HCT116 (cell line): ENCODE measurements around the gene KCNK5.

ENCODE experiments used
- ELF1 ChIP-seq: IDR thresholded peaks from 2 replicates; pipeline ENCODE4 v1.6.1; 2012; ENCODE audit warnings: low read depth, borderline replicate concordance
- POLR2A ChIP-seq: IDR thresholded peaks from 2 replicates; pipeline ENCODE4 v1.7.0; 2011; ENCODE audit warnings: borderline replicate concordance; ENCODE audit not compliant: insufficient read depth, insufficient read length; ENCODE audit errors: extremely low read depth
- YY1 ChIP-seq: IDR thresholded peaks from 2 replicates; pipeline ENCODE4 v1.6.1; 2011; ENCODE audit warnings: low read length, low read depth, moderate library complexity, mild to moderate bottlenecking; ENCODE audit not compliant: insufficient replicate concordance; ENCODE audit errors: extremely low read depth
- ZFX ChIP-seq: fragments of 450-650 bp; IDR thresholded peaks from 2 replicates; pipeline ENCODE4 v1.6.1; 2017
- TF ChIP-seq, protein P1 (sequence below), 3 experiments: fragments of 200-600 bp in 1 of 3; sonication (generic) in 1 of 3; IDR thresholded peaks in 2 of 3; conservative IDR thresholded peaks in 1 of 3; 2 replicates each; pipeline ENCODE4 v1.5.1; 2012 to 2017; ENCODE audit warnings: low read depth in 2 of 3, low read length in 2 of 3, antibody characterized with exemption in 1 of 3, borderline replicate concordance in 1 of 3, control low read depth in 1 of 3, mild to moderate bottlenecking in 1 of 3, mixed read lengths in 1 of 3, mixed run types in 1 of 3, moderate library complexity in 1 of 3; ENCODE audit not compliant: insufficient read depth in 1 of 3
- TF ChIP-seq, protein P2 (sequence below): IDR thresholded peaks from 2 replicates; pipeline ENCODE4 v1.6.1; 2012

DNA sequence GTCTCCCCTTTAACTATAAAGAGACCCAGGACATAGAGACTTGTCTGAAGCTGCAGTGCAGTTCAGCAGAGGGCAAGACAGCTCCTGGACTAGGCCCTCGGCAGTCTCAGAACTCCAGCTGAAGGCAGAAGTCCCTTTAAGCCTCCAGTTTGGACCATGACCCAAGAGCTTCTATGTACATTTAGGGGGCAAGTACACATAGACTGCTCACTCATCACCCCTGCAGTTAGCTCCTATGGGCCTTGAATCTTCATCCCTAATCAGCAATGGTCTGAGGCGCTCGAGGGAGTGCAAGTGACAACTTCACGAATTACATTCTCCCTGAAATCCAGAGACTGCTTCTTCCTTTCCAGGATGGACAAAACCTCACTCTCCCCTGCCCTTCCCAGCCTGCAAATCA, 47.4 kb downstream of the KCNK5 start:
- TF ChIP-seq, protein P1, sequence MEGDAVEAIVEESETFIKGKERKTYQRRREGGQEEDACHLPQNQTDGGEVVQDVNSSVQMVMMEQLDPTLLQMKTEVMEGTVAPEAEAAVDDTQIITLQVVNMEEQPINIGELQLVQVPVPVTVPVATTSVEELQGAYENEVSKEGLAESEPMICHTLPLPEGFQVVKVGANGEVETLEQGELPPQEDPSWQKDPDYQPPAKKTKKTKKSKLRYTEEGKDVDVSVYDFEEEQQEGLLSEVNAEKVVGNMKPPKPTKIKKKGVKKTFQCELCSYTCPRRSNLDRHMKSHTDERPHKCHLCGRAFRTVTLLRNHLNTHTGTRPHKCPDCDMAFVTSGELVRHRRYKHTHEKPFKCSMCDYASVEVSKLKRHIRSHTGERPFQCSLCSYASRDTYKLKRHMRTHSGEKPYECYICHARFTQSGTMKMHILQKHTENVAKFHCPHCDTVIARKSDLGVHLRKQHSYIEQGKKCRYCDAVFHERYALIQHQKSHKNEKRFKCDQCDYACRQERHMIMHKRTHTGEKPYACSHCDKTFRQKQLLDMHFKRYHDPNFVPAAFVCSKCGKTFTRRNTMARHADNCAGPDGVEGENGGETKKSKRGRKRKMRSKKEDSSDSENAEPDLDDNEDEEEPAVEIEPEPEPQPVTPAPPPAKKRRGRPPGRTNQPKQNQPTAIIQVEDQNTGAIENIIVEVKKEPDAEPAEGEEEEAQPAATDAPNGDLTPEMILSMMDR (IDR thresholded peaks at IDR 0.05 in 2 of 3, conservative IDR thresholded peaks at IDR 0.05 in 1 of 3; ENCODE audit: borderline replicate concordance in 1 of 3, insufficient read depth in 1 of 3, low read depth in 2 of 3, low read length in 2 of 3) = no peak
- TF ChIP-seq ZFX (no peak), POLR2A (no peak), ELF1 (no peak), YY1 (no peak)
- TF ChIP-seq, protein P2, sequence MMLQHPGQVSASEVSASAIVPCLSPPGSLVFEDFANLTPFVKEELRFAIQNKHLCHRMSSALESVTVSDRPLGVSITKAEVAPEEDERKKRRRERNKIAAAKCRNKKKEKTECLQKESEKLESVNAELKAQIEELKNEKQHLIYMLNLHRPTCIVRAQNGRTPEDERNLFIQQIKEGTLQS = no peak
